Muscle of leg (tissue), 11 donors: ENCODE data around the gene FBXL22. TPM values are rescaled to one million over a fixed set of nuclear protein-coding genes. Genes with fewer than 3 reads are reported as not detected.
A peak's percentile ranks its signal among the peaks of the same experiment; 100 is the strongest.

Source experiments
- DNase-seq: peaks from one replicate; pipeline ENCODE4 v3.0.0; 2013
- H3K27ac ChIP-seq: one replicate; pipeline ENCODE4 v1.5.1; 2013; ENCODE audit warnings: mild to moderate bottlenecking, low read length, control low read depth
- H3K27me3 ChIP-seq: one replicate; pipeline ENCODE4 v1.6.1; 2013; ENCODE audit warnings: low read length; ENCODE audit not compliant: control insufficient read depth, insufficient read depth
- H3K36me3 ChIP-seq: one replicate; pipeline ENCODE4 v1.6.1; 2013; ENCODE audit warnings: low read length; ENCODE audit not compliant: control insufficient read depth, insufficient read depth
- H3K4me1 ChIP-seq: one replicate; pipeline ENCODE4 v1.6.1; 2013; ENCODE audit warnings: low read length; ENCODE audit not compliant: control insufficient read depth, insufficient read depth
- H3K4me3 ChIP-seq: one replicate; pipeline ENCODE4 v1.5.1; 2013; ENCODE audit warnings: low read length, control low read depth
- H3K9me3 ChIP-seq: replicated peaks from 2 replicates; pipeline ENCODE4 v1.6.1; 2013; ENCODE audit warnings: low read depth, low read length; ENCODE audit not compliant: control insufficient read depth
- WGBS: methylation state at CpG from one replicate; pipeline ENCODE4 v1.1.5; 2013; ENCODE audit warnings: missing lambda C conversion rate; ENCODE audit not compliant: insufficient coverage; 5-methylcytosine and 5-hydroxymethylcytosine counted together
- polyA plus RNA-seq, 8 donors: library from polyadenylated mRNA; unstranded; fragments of 120-200 nt; gene quantifications; one replicate each; pipeline versions ENCODE4 v1.2.1 to v1.2.3, GENCODE V29; 2013; ENCODE audit warnings: inconsistent platforms in 1 of 8, low replicate concordance in 1 of 8; ENCODE audit not compliant: insufficient read length in 8 of 8, insufficient read depth in 1 of 8
- total RNA-seq: library from RNA; stranded (reverse); fragments of 120-200 nt; gene quantifications from one replicate; pipeline ENCODE4 v1.2.4, GENCODE V29; 2013

Gene FBXL22
- total and polyA plus RNA-seq, 9 donors, result 16.0 to 45.2 (median 31.5) TPM

- no peaks in the 10 kb centered on the region for H3K9me3 ChIP-seq
- no peak for DNase-seq
- H3K36me3 ChIP-seq, result peaks cover 71% of the 10 kb centered on the region
- no CpG with 5 or more reads among the region's 1 CpG for WGBS
- H3K27ac ChIP-seq, result no peak overlapping the region
- no peak overlapping the region for H3K4me3 ChIP-seq
- no peaks in the 10 kb centered on the region for H3K27me3 ChIP-seq
- H3K4me1 ChIP-seq, result no peaks in the 10 kb centered on the region
Observed at GRCh38 chr15:63626955-63627354, 29.8 kb downstream of the FBXL22 start.

- WGBS, result 92% methylated on average over 6 of the region's 13 CpGs
- Histone ChIP-seq H3K27ac (no peak overlapping the region), H3K36me3 (peaks cover 72% of the 10 kb centered on the region), H3K4me3 (no peak overlapping the region), H3K9me3 (no peaks in the 10 kb centered on the region), H3K27me3 (no peaks in the 10 kb centered on the region), H3K4me1 (no peaks in the 10 kb centered on the region)
- peak; percentile 32 for DNase-seq
Observed at GRCh38 chr15:63628123-63628822, 31.1 kb downstream of the FBXL22 start.

GRCh38 chr15:63630036-63630751, 33.0 kb downstream of the FBXL22 start:
- Histone ChIP-seq H3K9me3 (no peaks in the 10 kb centered on the region), H3K27ac (no peak overlapping the region), H3K27me3 (no peaks in the 10 kb centered on the region), H3K4me3 (no peak overlapping the region), H3K36me3 (peaks cover 65% of the 10 kb centered on the region), H3K4me1 (no peaks in the 10 kb centered on the region)
- WGBS, result no CpG with 5 or more reads among the region's 7 CpGs
- no peak for DNase-seq

- WGBS, result no CpG with 5 or more reads among the region's 2 CpGs
- Histone ChIP-seq H3K27ac (no peak overlapping the region), H3K9me3 (no peaks in the 10 kb centered on the region), H3K4me3 (no peak overlapping the region), H3K27me3 (no peaks in the 10 kb centered on the region), H3K36me3 (peaks cover 58% of the 10 kb centered on the region), H3K4me1 (no peaks in the 10 kb centered on the region)
- DNase-seq, result no peak
Observed at GRCh38 chr15:63633312-63633711, 36.1 kb downstream of the FBXL22 start.

GRCh38 chr15:63634154-63634553, 37.0 kb downstream of the FBXL22 start:
- H3K27ac ChIP-seq, result no peak overlapping the region
- DNase-seq, result no peak
- peaks cover 59% of the 10 kb centered on the region for H3K36me3 ChIP-seq
- H3K27me3 ChIP-seq, result no peaks in the 10 kb centered on the region
- WGBS, result no CpG with 5 or more reads among the region's 1 CpG
- no peaks in the 10 kb centered on the region for H3K4me1 ChIP-seq
- no peaks in the 10 kb centered on the region for H3K9me3 ChIP-seq
- H3K4me3 ChIP-seq, result no peak overlapping the region

- no peak overlapping the region for H3K27ac ChIP-seq
- no peaks in the 10 kb centered on the region for H3K4me1 ChIP-seq
- H3K4me3 ChIP-seq, result no peak overlapping the region
- H3K36me3 ChIP-seq, result peaks cover 47% of the 10 kb centered on the region
- H3K9me3 ChIP-seq, result no peaks in the 10 kb centered on the region
- 88% methylated on average over 6 of the region's 9 CpGs for WGBS
- no peak for DNase-seq
- H3K27me3 ChIP-seq, result no peaks in the 10 kb centered on the region
Observed at GRCh38 chr15:63636518-63637061, 39.4 kb downstream of the FBXL22 start.

GRCh38 chr15:63638839-63639238, 41.7 kb downstream of the FBXL22 start:
- Histone ChIP-seq H3K4me1 (no peaks in the 10 kb centered on the region), H3K27ac (no peak overlapping the region), H3K9me3 (no peaks in the 10 kb centered on the region), H3K4me3 (no peak overlapping the region), H3K36me3 (peaks cover 31% of the 10 kb centered on the region), H3K27me3 (no peaks in the 10 kb centered on the region)
- no CpG with 5 or more reads among the region's 1 CpG for whole genome bisulfite sequencing
- DNase-seq, result no peak

- Histone ChIP-seq H3K27ac (no peak overlapping the region), H3K36me3 (peaks cover 30% of the 10 kb centered on the region), H3K9me3 (no peaks in the 10 kb centered on the region), H3K4me3 (no peak overlapping the region), H3K27me3 (no peaks in the 10 kb centered on the region), H3K4me1 (no peaks in the 10 kb centered on the region)
- WGBS, result 100% methylated on average over 1 of the region's 3 CpGs
- DNase-seq, result no peak
Observed at GRCh38 chr15:63640146-63640545, 43.0 kb downstream of the FBXL22 start.
